ENCODE measurements around the gene LOXL1. TPM values are rescaled to one million over a fixed set of nuclear protein-coding genes. Genes with fewer than 3 reads are reported as not detected.

Gene LOXL1
- total and polyA plus RNA-seq, 2 experiments from 2014 or later = 54.5 to 92.4 TPM

DNA sequence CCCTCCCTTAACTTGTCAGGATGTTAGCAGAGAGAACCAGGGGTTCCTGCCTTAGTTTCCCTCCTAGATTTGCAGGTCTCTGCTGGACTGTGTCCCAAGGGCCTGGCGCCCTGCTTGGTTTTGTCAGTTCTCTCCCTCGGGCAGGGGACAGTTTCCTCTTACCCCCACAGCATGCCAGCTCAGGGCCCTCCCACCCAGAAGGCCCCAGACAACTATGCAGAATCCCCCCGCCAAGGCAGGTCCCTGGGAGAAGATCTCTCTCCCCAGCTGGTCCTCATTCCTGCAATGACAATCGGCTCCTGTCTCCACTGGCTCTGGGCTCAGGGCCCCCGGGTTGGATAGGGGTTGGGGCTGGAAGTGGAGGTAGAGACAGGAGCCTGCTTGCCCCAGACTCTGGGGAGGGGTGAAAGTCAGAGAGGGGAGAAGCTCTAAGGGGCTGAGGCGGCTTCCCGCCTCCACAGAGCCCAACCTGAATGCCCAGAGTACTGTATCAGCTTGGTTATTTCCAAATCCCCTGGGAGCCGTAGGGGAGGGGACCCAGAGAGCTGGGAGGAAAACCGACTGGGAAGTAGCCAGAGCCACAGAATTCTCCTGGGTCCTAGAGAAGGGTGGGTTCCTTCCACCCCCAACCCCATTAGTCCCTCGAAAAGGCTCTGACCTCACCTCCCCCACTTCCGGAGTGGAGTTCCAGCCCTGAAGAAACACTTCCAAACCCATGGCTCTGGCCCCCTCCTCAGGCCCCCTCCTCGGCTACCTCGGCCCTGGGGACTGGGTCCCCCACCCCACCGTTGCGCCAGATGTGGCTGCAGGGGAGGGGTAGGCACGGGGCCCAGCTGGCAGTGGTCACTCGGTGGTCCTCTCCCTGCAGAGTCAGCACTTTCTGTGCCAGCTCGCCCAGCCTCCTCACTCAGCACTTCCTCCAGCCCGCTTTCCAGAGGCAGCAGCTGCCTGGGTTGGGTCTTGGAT, 3.8 kb upstream of the LOXL1 start:
- Histone ChIP-seq H3K36me3 (no peaks in the 10 kb centered on the region), H3K4me3 (no peak overlapping the region), H3K4me1 (ENCODE audit: low read depth) (peaks cover 39% of the 10 kb centered on the region), H3K27ac (peak overlapping the region; percentile 73), H3K9me3 (ENCODE audit: low read depth) (no peaks in the 10 kb centered on the region), H3K27me3 (no peaks in the 10 kb centered on the region)
- peak; percentile 69 to 92 for DNase-seq (ENCODE audit: low read depth in 1 of 2, low spot score in 1 of 2)
- no peak for TF ChIP-seq CTCF (IDR thresholded peaks at IDR 0.05; ENCODE audit: low read depth, low read length)

DNA sequence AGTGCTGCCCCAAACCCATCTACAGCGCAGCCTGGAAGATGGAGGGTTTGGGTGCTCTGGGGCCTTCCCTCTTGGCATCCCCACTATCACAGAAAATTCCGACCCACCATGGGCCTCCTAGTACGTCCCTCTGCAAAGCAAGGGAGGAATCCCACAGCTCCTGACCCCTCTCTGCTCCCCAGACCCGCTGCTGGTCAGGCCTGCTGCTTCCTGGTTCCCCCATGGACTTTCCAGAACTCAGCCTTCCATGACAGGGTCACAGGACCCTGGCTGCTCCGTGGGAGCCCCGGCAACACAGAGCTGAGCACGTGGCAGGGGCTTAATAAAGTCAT, 3.1 kb upstream of the LOXL1 start:
- no peak overlapping the region for H3K4me3 ChIP-seq
- peaks cover 41% of the 10 kb centered on the region for H3K4me1 ChIP-seq (ENCODE audit: low read depth)
- peak overlapping the region; percentile 32 for H3K27ac ChIP-seq

GRCh38 chr15:73923488-73924164, 2.6 kb upstream of the LOXL1 start:
- no peak overlapping the region for H3K4me3 ChIP-seq
- no peak for DNase-seq (ENCODE audit: low read depth in 1 of 2, low spot score in 1 of 2)
- H3K4me1 ChIP-seq (ENCODE audit: low read depth) = peaks cover 46% of the 10 kb centered on the region
- no peak for TF ChIP-seq CTCF (IDR thresholded peaks at IDR 0.05; ENCODE audit: low read depth, low read length)
- H3K9me3 ChIP-seq (ENCODE audit: low read depth) = no peaks in the 10 kb centered on the region
- H3K27me3 ChIP-seq = no peaks in the 10 kb centered on the region
- H3K27ac ChIP-seq = peak overlapping the region; percentile 32
- H3K36me3 ChIP-seq = no peaks in the 10 kb centered on the region

More for the DNA sequence above, 3.1 kb upstream of the LOXL1 start:
- no peak for TF ChIP-seq CTCF (IDR thresholded peaks at IDR 0.05; ENCODE audit: low read depth, low read length)
- Histone ChIP-seq H3K27me3 (no peaks in the 10 kb centered on the region), H3K9me3 (ENCODE audit: low read depth) (no peaks in the 10 kb centered on the region), H3K36me3 (no peaks in the 10 kb centered on the region)
- no peak for DNase-seq (ENCODE audit: low read depth in 1 of 2, low spot score in 1 of 2)

DNA sequence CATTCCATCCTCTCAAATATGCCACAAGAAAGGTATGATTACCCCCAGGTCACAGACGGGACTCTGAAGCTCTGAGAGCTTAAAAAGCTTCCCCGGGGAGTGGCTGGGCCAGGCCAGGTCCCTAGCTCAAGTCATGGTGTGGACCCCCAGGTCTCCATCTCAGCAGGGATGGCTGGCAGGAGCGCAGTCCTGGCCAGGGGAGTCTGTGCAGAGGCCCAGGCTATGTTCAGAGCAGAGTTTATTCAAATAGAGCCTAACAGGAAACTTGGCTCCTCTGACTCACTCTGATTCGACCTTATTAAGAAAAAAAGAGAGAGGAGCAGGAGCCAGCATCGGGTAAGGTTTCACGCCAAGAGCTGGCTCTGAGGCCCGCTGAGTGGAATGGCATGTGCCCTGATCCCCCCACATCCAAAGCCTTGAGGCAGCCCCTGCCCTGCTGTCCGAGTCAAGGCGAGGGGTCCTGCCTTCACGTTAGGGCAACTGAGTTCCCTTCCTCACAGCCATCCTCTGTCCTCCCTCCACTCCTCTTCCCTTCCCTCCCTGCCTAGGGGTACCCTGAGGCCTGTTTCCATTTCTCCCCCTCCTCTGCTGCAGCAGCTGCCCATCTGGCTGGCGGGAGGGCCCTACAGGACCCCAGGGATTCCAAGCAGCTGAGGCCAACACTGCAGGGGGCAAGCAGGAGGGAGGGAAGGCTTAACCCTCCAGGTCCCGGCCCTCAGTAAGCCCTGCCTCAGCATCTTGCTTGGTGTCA, 1.9 kb upstream of the LOXL1 start:
- H3K4me3 ChIP-seq = no peak overlapping the region
- no peaks in the 10 kb centered on the region for H3K27me3 ChIP-seq
- no peaks in the 10 kb centered on the region for H3K9me3 ChIP-seq (ENCODE audit: low read depth)
- H3K36me3 ChIP-seq = no peaks in the 10 kb centered on the region
- no peak overlapping the region for H3K27ac ChIP-seq
- DNase-seq (ENCODE audit: low read depth in 1 of 2, low spot score in 1 of 2) = peak in 1 of 2 donors; percentile 89
- peaks cover 50% of the 10 kb centered on the region for H3K4me1 ChIP-seq (ENCODE audit: low read depth)
- TF ChIP-seq CTCF (IDR thresholded peaks at IDR 0.05; ENCODE audit: low read depth, low read length) = no peak

GRCh38 chr15:73925848-73926218, 429 bp upstream of the LOXL1 start:
- Histone ChIP-seq H3K27ac (no peak overlapping the region), H3K36me3 (no peaks in the 10 kb centered on the region), H3K27me3 (no peaks in the 10 kb centered on the region), H3K4me3 (no peak overlapping the region), H3K4me1 (ENCODE audit: low read depth) (peaks cover 44% of the 10 kb centered on the region), H3K9me3 (ENCODE audit: low read depth) (no peaks in the 10 kb centered on the region)
- no peak for DNase-seq (ENCODE audit: low read depth in 1 of 2, low spot score in 1 of 2)
- TF ChIP-seq CTCF (IDR thresholded peaks at IDR 0.05; ENCODE audit: low read depth, low read length) = no peak

All from cardiac muscle cell (in vitro differentiated cells and primary cell).